HEK293 (cell line): ENCODE data around the gene BRI3BP.

ENCODE experiments used
- CTCF ChIA-PET: fragments of 350-600 bp; formaldehyde crosslinking; extraction: SDS; loops from one replicate; lab custom pipeline; 2021; ENCODE audit warnings: antibody characterized with exemption; lab: Yijun Ruan, JAX
- POLR2A ChIA-PET: fragments of 300-600 bp; formaldehyde crosslinking; extraction: SDS; loops from one replicate; lab custom pipeline; 2020; ENCODE audit warnings: antibody characterized with exemption, inconsistent platforms; lab: Yijun Ruan, JAX
- H3K27ac ChIP-seq: fragments of 200-500 bp; sonication (Bioruptor generic); 2 replicates; pipeline ENCODE4 v1.5.1; 2014; ENCODE audit warnings: low read depth, low read length, control low read depth, inconsistent platforms; ENCODE audit errors: extremely low read depth
- H3K36me3 ChIP-seq, 2 experiments: fragments of 200-500 bp in 1 of 2; sonication (Bioruptor generic) in 1 of 2; 1 replicate in 1 of 2; 2 replicates in 1 of 2; pipeline ENCODE4 v1.5.1; 2014 to 2017; ENCODE audit warnings: inconsistent platforms in 2 of 2, low read length in 2 of 2; ENCODE audit not compliant: control insufficient read depth in 2 of 2, insufficient read depth in 1 of 2
- H3K4me1 ChIP-seq: fragments of 200-500 bp; sonication (Bioruptor generic); 2 replicates; pipeline ENCODE4 v1.5.1; 2014; ENCODE audit warnings: mild to moderate bottlenecking, low read length, inconsistent platforms; ENCODE audit not compliant: control insufficient read depth, insufficient read depth
- H3K4me3 ChIP-seq: 2 replicates; pipeline ENCODE4 v1.5.1; 2011; ENCODE audit warnings: low read depth, mild to moderate bottlenecking, control low read depth, low read length, moderate library complexity
- H3K9me3 ChIP-seq: fragments of 200-500 bp; sonication (Bioruptor generic); 2 replicates; pipeline ENCODE4 v1.5.1; 2014; ENCODE audit warnings: low read depth, low read length, inconsistent platforms; ENCODE audit not compliant: control insufficient read depth, insufficient read depth
- HOXA7 ChIP-seq: sonication (generic); formaldehyde crosslinking; IDR thresholded peaks from 2 replicates; pipeline ENCODE4 v1.8.1; 2022; ENCODE audit warnings: missing genetic modification reagents, borderline replicate concordance
- PRDM10 ChIP-seq: fragments of 450-650 bp; formaldehyde crosslinking; IDR thresholded peaks from 2 replicates; pipeline ENCODE4 v1.5.1; 2016; ENCODE audit warnings: missing biosample characterization, missing genetic modification characterization
- PRDM2 ChIP-seq: fragments of 450-650 bp; formaldehyde crosslinking; IDR thresholded peaks from 2 replicates; pipeline ENCODE4 v1.5.1; 2016; ENCODE audit warnings: missing biosample characterization, missing genetic modification characterization, borderline replicate concordance
- ZBTB11 ChIP-seq: fragments of 450-650 bp; formaldehyde crosslinking; conservative IDR thresholded peaks from 2 replicates; pipeline ENCODE4 v1.5.1; 2016; ENCODE audit warnings: low read depth, missing biosample characterization, missing genetic modification characterization
- ZBTB8A ChIP-seq: fragments of 450-650 bp; formaldehyde crosslinking; IDR thresholded peaks from 2 replicates; pipeline ENCODE4 v1.5.1; 2016; ENCODE audit warnings: missing biosample characterization, missing genetic modification characterization
- ZFP69B ChIP-seq: fragments of 450-650 bp; formaldehyde crosslinking; IDR thresholded peaks from 2 replicates; pipeline ENCODE4 v1.5.1; 2016; ENCODE audit warnings: missing biosample characterization, missing genetic modification characterization
- ZNF121 ChIP-seq: fragments of 450-650 bp; formaldehyde crosslinking; IDR thresholded peaks from 2 replicates; pipeline ENCODE4 v1.5.1; 2016; ENCODE audit warnings: missing biosample characterization, missing genetic modification characterization
- ZNF362 ChIP-seq: fragments of 450-650 bp; formaldehyde crosslinking; IDR thresholded peaks from 2 replicates; pipeline ENCODE4 v1.5.1; 2016; ENCODE audit warnings: missing biosample characterization, missing genetic modification characterization
- ZNF394 ChIP-seq: fragments of 450-650 bp; formaldehyde crosslinking; IDR thresholded peaks from 2 replicates; pipeline ENCODE4 v1.5.1; 2016; ENCODE audit warnings: missing biosample characterization, missing genetic modification characterization, mild to moderate bottlenecking, moderate library complexity, borderline replicate concordance
- ZNF48 ChIP-seq: fragments of 450-650 bp; formaldehyde crosslinking; IDR thresholded peaks from 2 replicates; pipeline ENCODE4 v1.5.1; 2016; ENCODE audit warnings: missing biosample characterization, missing genetic modification characterization
- ZNF626 ChIP-seq: fragments of 450-650 bp; sonication (Bioruptor Pico); formaldehyde crosslinking; IDR thresholded peaks from 2 replicates; pipeline ENCODE4 v1.5.1; 2018; ENCODE audit warnings: missing biosample characterization, missing genetic modification characterization, inconsistent platforms

The BRI3BP gene

GRCh38 chr12:125013816-125014442 is 20.5 kb downstream of the BRI3BP start (continued):
- no peak for TF ChIP-seq HOXA7 (CRISPR knock-in tag)
- TF ChIP-seq ZNF362 (tag by site-specific recombination): no peak
- no peak for TF ChIP-seq ZFP69B
- no peak for TF ChIP-seq ZNF626 (tag by site-specific recombination)
- no peak for TF ChIP-seq ZNF394
- TF ChIP-seq ZBTB11 (tag by site-specific recombination): no peak
- no peak for TF ChIP-seq PRDM2
- no peak for TF ChIP-seq ZNF48 (tag by site-specific recombination)

GRCh38 chr12:125014526-125014925 is 21.1 kb downstream of the BRI3BP start:
- TF ChIP-seq PRDM10 (tag by site-specific recombination) (no peak), ZNF121 (peak; percentile 52; the same call in 1 of the 2 replicates), ZBTB8A (tag by site-specific recombination) (no peak)
- ChIA-PET POLR2A (no interaction called here), CTCF (no interaction called here)
- peaks cover 0 to 66% of the 10 kb centered on the region in 2 experiments; a peak in 2 of 3 replicates for H3K36me3 ChIP-seq
- no peak overlapping the region for H3K4me3 ChIP-seq
- no peaks in the 10 kb centered on the region for H3K4me1 ChIP-seq
- H3K27ac ChIP-seq: no peak overlapping the region
- H3K9me3 ChIP-seq: no peaks in the 10 kb centered on the region
